Lung (tissue), 12 donors: ENCODE data around the gene ACTL6B. TPM values are rescaled to one million over a fixed set of nuclear protein-coding genes. Genes with fewer than 3 reads are reported as not detected.

Source experiments
- ATAC-seq: fragments of 200-7000 bp; cut with Tn5 transposase; one replicate; pipeline ENCODE4 v1.9.1; 2020; ENCODE audit warnings: moderate number of reproducible peaks; ENCODE audit not compliant: insufficient read depth, low FRiP score
- DNase-seq, 3 donors: peaks; one replicate each; pipeline ENCODE4 v3.0.0-alpha.2; 2013 to 2017
- H3K27ac ChIP-seq, 2 donors: one replicate each; pipeline ENCODE4 v1.5.1; 2013; ENCODE audit warnings: mild to moderate bottlenecking in 2 of 2, moderate library complexity in 2 of 2, control low read depth in 1 of 2, inconsistent platforms in 1 of 2, low read depth in 1 of 2, low read length in 1 of 2
- H3K27me3 ChIP-seq, 3 donors: one replicate each; pipeline ENCODE4 v1.5.1; 2013; ENCODE audit warnings: low read length in 2 of 3; ENCODE audit not compliant: control insufficient read depth in 3 of 3, insufficient read depth in 3 of 3
- H3K36me3 ChIP-seq, 4 donors: one replicate each; pipeline ENCODE4 v1.5.1; 2013; ENCODE audit warnings: low read length in 4 of 4, mild to moderate bottlenecking in 1 of 4, moderate library complexity in 1 of 4; ENCODE audit not compliant: control insufficient read depth in 4 of 4, insufficient read depth in 4 of 4
- H3K4me1 ChIP-seq, 5 donors: one replicate each; pipeline ENCODE4 v1.5.1; 2013; ENCODE audit warnings: low read length in 5 of 5, mild to moderate bottlenecking in 2 of 5, moderate library complexity in 1 of 5; ENCODE audit not compliant: control insufficient read depth in 5 of 5, insufficient read depth in 5 of 5
- H3K4me3 ChIP-seq: one replicate; pipeline ENCODE4 v1.5.1; 2013; ENCODE audit warnings: mild to moderate bottlenecking, control low read depth, moderate library complexity
- H3K9ac ChIP-seq, 2 donors: one replicate each; pipeline ENCODE4 v1.5.1; 2013; ENCODE audit warnings: low read length in 2 of 2, control low read depth in 1 of 2; ENCODE audit not compliant: insufficient read depth in 1 of 2
- H3K9me3 ChIP-seq, 4 donors: one replicate each; pipeline ENCODE4 v1.5.1; 2013; ENCODE audit warnings: low read length in 3 of 4, mild to moderate bottlenecking in 1 of 4, moderate library complexity in 1 of 4; ENCODE audit not compliant: control insufficient read depth in 4 of 4, insufficient read depth in 3 of 4
- CTCF ChIP-seq: IDR thresholded peaks from 2 replicates; pipeline ENCODE4 v1.5.1; 2012; ENCODE audit warnings: mild to moderate bottlenecking; ENCODE audit errors: control extremely low read depth, extremely low read depth
- WGBS, 2 donors: extraction: QIAGEN DNeasy Blood & Tissue Kit; methylation state at CpG; one replicate each; pipeline ENCODE4 v1.1.7; 2013; 5-methylcytosine and 5-hydroxymethylcytosine counted together
- polyA plus RNA-seq, 2 donors: library from polyadenylated mRNA; stranded (reverse); fragments of 200-250 nt; gene quantifications; one replicate each; pipeline ENCODE4 v1.2.1, GENCODE V29; 2013
- total RNA-seq, 2 donors: library from RNA; depleted of rRNA in 1 of 2; stranded (reverse); fragments of >200 nt in 1 of 2; gene quantifications; one replicate each; pipeline ENCODE4 v1.2.1, GENCODE V29; 2014 to 2021
- donor health status: control.
- donor health status: control.
- donor health status: Bipolar disorder and iron deficiency.
- donor health status: healthy.
- donor health status: DM: yes; HTN: yes; CAD: no.

The ACTL6B gene
- total and polyA plus RNA-seq, 4 donors, result not detected

DNA sequence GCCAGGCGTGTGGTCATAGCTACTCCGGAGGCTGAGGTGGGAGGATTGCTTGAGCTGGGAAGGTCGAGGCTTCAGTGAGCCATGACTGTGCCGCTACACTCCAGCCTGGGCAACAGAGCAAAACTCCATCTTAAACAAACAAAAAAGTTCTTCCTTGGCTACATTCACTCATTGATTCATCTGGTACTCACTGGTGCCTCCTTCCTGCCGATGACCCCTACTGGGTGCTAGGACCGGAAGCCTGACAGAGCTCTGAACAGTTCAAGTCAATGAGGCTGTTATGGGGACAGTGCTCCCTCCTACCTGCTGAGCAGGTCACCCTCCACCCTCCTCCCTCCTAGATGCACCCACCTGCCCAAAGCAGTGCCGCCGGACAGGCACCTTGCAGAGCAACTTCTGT, 49.1 kb downstream of the ACTL6B start:
- Histone ChIP-seq H3K9me3 (no peaks in the 10 kb centered on the region), H3K4me3 (no peak overlapping the region), H3K27ac (no peak overlapping the region), H3K4me1 (peaks cover 0 to 23% (median 5%) of the 10 kb centered on the region in 5 donors), H3K36me3 (peaks cover 0 to 7% (median 0%) of the 10 kb centered on the region in 4 donors), H3K27me3 (no peaks in the 10 kb centered on the region), H3K9ac (no peak overlapping the region)
- ATAC-seq (no peak), DNase-seq (no peak)
- TF ChIP-seq CTCF, result no peak
- 94 to 95% methylated on average over 8 of the region's 8 CpGs for WGBS, 2 donors

- DNase-seq (no peak), ATAC-seq (no peak)
- H3K4me1 ChIP-seq, result peaks cover 0 to 29% (median 5%) of the 10 kb centered on the region in 5 donors
- 91 to 96% methylated on average over 12 of the region's 12 CpGs for WGBS, 2 donors
- H3K27me3 ChIP-seq, result no peaks in the 10 kb centered on the region
- H3K36me3 ChIP-seq, result peaks cover 0 to 7% (median 0%) of the 10 kb centered on the region in 4 donors
- no peak overlapping the region for H3K27ac ChIP-seq
- H3K9ac ChIP-seq, result no peak overlapping the region
- TF ChIP-seq CTCF, result no peak
- H3K9me3 ChIP-seq, result no peaks in the 10 kb centered on the region
- no peak overlapping the region for H3K4me3 ChIP-seq
Measured at GRCh38 chr7:100606313-100606712, 49.9 kb downstream of the ACTL6B start.

GRCh38 chr7:100604976-100605911, 51.0 kb downstream of the ACTL6B start:
- Histone ChIP-seq H3K9me3 (no peaks in the 10 kb centered on the region), H3K27ac (peak overlapping the region; percentile 52 to 76), H3K9ac (no peak overlapping the region), H3K4me3 (peak overlapping the region; percentile 50), H3K36me3 (peaks cover 0 to 7% (median 0%) of the 10 kb centered on the region in 4 donors), H3K4me1 (peaks cover 0 to 31% (median 5%) of the 10 kb centered on the region in 5 donors), H3K27me3 (no peaks in the 10 kb centered on the region)
- no peak for TF ChIP-seq CTCF
- ATAC-seq, result no peak
- DNase-seq, result peak in 1 of 3 donors; percentile 31
- WGBS, 2 donors, result 10 to 15% methylated on average over 59 to 68 of the region's 68 CpGs
